ENCODE data around the gene CYP2J2. TPM values are rescaled to one million over a fixed set of nuclear protein-coding genes. Genes with fewer than 3 reads are reported as not detected.

Gene CYP2J2
- polyA plus RNA-seq, 1 donor (not counting 4 experiments of a cell fraction or from before 2014, with no cell fraction given) = 6.7 TPM

DNA sequence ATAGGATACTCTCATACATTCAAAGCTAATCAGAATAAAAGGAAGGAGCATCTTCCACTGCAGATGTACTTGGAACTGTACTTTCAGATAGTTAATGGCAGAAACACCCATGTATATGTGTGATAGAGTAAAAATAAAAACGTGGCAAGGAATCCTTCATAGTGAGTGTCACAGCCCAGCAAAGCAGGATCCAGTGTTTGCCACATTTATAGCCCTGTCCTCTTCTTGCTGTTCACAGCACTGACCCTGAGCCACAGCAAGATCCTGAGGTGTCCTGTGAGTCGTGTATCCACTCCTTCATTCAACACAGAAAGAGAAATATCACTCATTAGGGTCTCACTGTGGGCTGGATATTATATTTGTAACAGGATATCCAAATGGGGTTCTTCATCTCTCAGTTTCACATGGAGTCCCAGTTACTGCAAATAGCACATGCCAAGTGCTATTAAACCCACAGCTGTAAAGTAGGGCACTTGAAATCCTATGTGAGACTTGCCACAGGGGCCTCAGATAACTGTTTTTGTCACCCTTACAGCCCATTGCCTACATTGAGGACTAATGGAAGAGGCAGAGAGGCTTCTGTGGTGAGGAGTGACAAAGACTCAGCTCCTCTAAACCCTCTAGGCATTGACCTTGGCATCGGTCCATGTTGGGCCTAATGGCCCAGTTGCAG lies 41.3 kb downstream of the CYP2J2 start:
- Histone ChIP-seq H3K4me2 (ENCODE audit: control insufficient read depth, extremely low read depth, insufficient read depth, low read depth, low read length) (no peak overlapping the region), H3K27me3 (ENCODE audit: control insufficient read depth, extremely low read depth, insufficient read depth, low read length) (no peaks in the 10 kb centered on the region), H3K4me3 (ENCODE audit: control insufficient read depth in 2 of 3, extremely low read depth in 1 of 3, insufficient read depth in 2 of 3, low read depth in 1 of 3, low read length in 3 of 3) (no peak overlapping the region), H3K4me1 (ENCODE audit: control insufficient read depth, extremely low read depth, insufficient read depth, low read length) (no peaks in the 10 kb centered on the region), H3K9me3 (ENCODE audit: control insufficient read depth, low read depth, low read length) (no peaks in the 10 kb centered on the region), H3K79me2 (ENCODE audit: control insufficient read depth, insufficient read depth, low read length) (no peaks in the 10 kb centered on the region), H4K20me1 (ENCODE audit: control insufficient read depth, extremely low read depth, insufficient read depth, low read length) (no peaks in the 10 kb centered on the region), H3K9ac (ENCODE audit: control insufficient read depth, extremely low read depth, insufficient read depth, low read length) (no peak overlapping the region), H2AFZ (ENCODE audit: control insufficient read depth, low read length) (no peak overlapping the region), H3K9me1 (ENCODE audit: control insufficient read depth, extremely low read depth, insufficient read depth, low read length) (no peaks in the 10 kb centered on the region), H3K27ac (ENCODE audit: control insufficient read depth, insufficient read depth, low read length) (no peak overlapping the region), H3K36me3 (ENCODE audit: control insufficient read depth in 2 of 2, extremely low read depth in 1 of 2, insufficient read depth in 2 of 2, low read length in 2 of 2) (no peaks in the 10 kb centered on the region)
- FAIRE-seq (no peak), DNase-seq (ENCODE audit: low read depth, low spot score) (no peak)
- TF ChIP-seq CTCF (optimal IDR thresholded peaks at IDR 0.05 in 1 of 3, IDR thresholded peaks at IDR 0.05 in 1 of 3, conservative IDR thresholded peaks at IDR 0.05 in 1 of 3; ENCODE audit: extremely low read depth in 1 of 3, insufficient read depth in 2 of 3, low read length in 3 of 3) (no peak), EZH2 (IDR thresholded peaks at IDR 0.05; ENCODE audit: low read length) (no peak)
- dilution Hi-C loops (cut with MboI; ENCODE audit: extremely low pct_ligation_motif_present, low sequenced_read_pairs) = no loop called here

- Histone ChIP-seq H3K27me3 (ENCODE audit: control insufficient read depth, extremely low read depth, insufficient read depth, low read length) (no peaks in the 10 kb centered on the region), H3K36me3 (ENCODE audit: control insufficient read depth in 2 of 2, extremely low read depth in 1 of 2, insufficient read depth in 2 of 2, low read length in 2 of 2) (no peaks in the 10 kb centered on the region), H3K9me1 (ENCODE audit: control insufficient read depth, extremely low read depth, insufficient read depth, low read length) (no peaks in the 10 kb centered on the region), H4K20me1 (ENCODE audit: control insufficient read depth, extremely low read depth, insufficient read depth, low read length) (no peaks in the 10 kb centered on the region), H3K4me3 (ENCODE audit: control insufficient read depth in 2 of 3, extremely low read depth in 1 of 3, insufficient read depth in 2 of 3, low read depth in 1 of 3, low read length in 3 of 3) (no peak overlapping the region), H3K4me1 (ENCODE audit: control insufficient read depth, extremely low read depth, insufficient read depth, low read length) (no peaks in the 10 kb centered on the region), H2AFZ (ENCODE audit: control insufficient read depth, low read length) (no peak overlapping the region), H3K9ac (ENCODE audit: control insufficient read depth, extremely low read depth, insufficient read depth, low read length) (no peak overlapping the region), H3K79me2 (ENCODE audit: control insufficient read depth, insufficient read depth, low read length) (no peaks in the 10 kb centered on the region), H3K9me3 (ENCODE audit: control insufficient read depth, low read depth, low read length) (no peaks in the 10 kb centered on the region), H3K27ac (ENCODE audit: control insufficient read depth, insufficient read depth, low read length) (no peak overlapping the region), H3K4me2 (ENCODE audit: control insufficient read depth, extremely low read depth, insufficient read depth, low read depth, low read length) (no peak overlapping the region)
- TF ChIP-seq CTCF (optimal IDR thresholded peaks at IDR 0.05 in 1 of 3, IDR thresholded peaks at IDR 0.05 in 1 of 3, conservative IDR thresholded peaks at IDR 0.05 in 1 of 3; ENCODE audit: extremely low read depth in 1 of 3, insufficient read depth in 2 of 3, low read length in 3 of 3) (no peak), EZH2 (IDR thresholded peaks at IDR 0.05; ENCODE audit: low read length) (no peak)
- DNase-seq (ENCODE audit: low read depth, low spot score) (no peak), FAIRE-seq (no peak)
- dilution Hi-C loops (cut with MboI; ENCODE audit: extremely low pct_ligation_motif_present, low sequenced_read_pairs) = loop anchor here (5.0 kb wide), 1 partner anchor 52 kb away; no protein-coding TSS in a partner anchor
Observed at GRCh38 chr1:59880735-59881134, 45.8 kb downstream of the CYP2J2 start.

Measured in keratinocyte (primary cell).